Left ventricle myocardium inferior (tissue), 1 donor: ENCODE results near the gene SGCD. TPM values are rescaled to one million over a fixed set of nuclear protein-coding genes. Genes with fewer than 3 reads are reported as not detected.
"Not testable (repeated sequence)": the region's sequence is repeated elsewhere in the genome, so short reads cannot be mapped to it uniquely, and the experiment has no call there.

ENCODE experiments used
- DNase-seq: peaks from one replicate; pipeline ENCODE4 v3.0.0-alpha.2; 2020
- H3K27ac ChIP-seq: fragments of 200-600 bp; replicated peaks from 2 replicates; pipeline ENCODE4 v1.8.0; 2021
- H3K27me3 ChIP-seq: fragments of 200-600 bp; 2 replicates; pipeline ENCODE4 v1.8.0; 2021; ENCODE audit warnings: low read depth
- H3K36me3 ChIP-seq: fragments of 200-600 bp; 2 replicates; pipeline ENCODE4 v1.8.0; 2021
- H3K4me1 ChIP-seq: fragments of 200-600 bp; 2 replicates; pipeline ENCODE4 v1.8.0; 2021
- H3K4me3 ChIP-seq: fragments of 200-600 bp; 2 replicates; pipeline ENCODE4 v1.8.0; 2021; ENCODE audit warnings: mild to moderate bottlenecking, moderate library complexity
- H3K9me3 ChIP-seq: fragments of 200-600 bp; replicated peaks from 2 replicates; pipeline ENCODE4 v1.8.0; 2021
- CTCF ChIP-seq: fragments of 200-600 bp; IDR thresholded peaks from 2 replicates; pipeline ENCODE4 v1.8.0; 2021; ENCODE audit warnings: antibody characterized with exemption, mild to moderate bottlenecking, borderline replicate concordance
- intact Hi-C: fragments of 100-400 bp; cut with micrococcal nuclease; formaldehyde crosslinking; loops from one replicate; pipeline ENCODE4 v1.11.0; 2022
- total RNA-seq: library from RNA; stranded (reverse); fragmentation: NEBNext Ultra II Directional; extraction: Animal tissue kit (Norgen Biotek cat#: 25700); gene quantifications from one replicate; pipeline ENCODE4 v1.2.1, GENCODE V29; 2021
- donor health status: DM: no; HTN: yes; CAD: no; lungs with severe emphysema.

SGCD gene
- total RNA-seq, 1 donor from 2014 or later = 98.7 TPM

- H3K4me1 ChIP-seq = peaks cover 38% of the 10 kb centered on the region
- no peak overlapping the region for H3K4me3 ChIP-seq
- peaks cover 12% of the 10 kb centered on the region for H3K36me3 ChIP-seq
- H3K9me3 ChIP-seq = peaks cover 16% of the 10 kb centered on the region
- H3K27ac ChIP-seq = peak overlapping the region; percentile 90
- intact Hi-C loops = no loop called here
- no peaks in the 10 kb centered on the region for H3K27me3 ChIP-seq
- DNase-seq = no peak
- TF ChIP-seq CTCF = no peak
Measured at GRCh38 chr5:156597276-156597675, 270.3 kb downstream of the SGCD start.

DNA sequence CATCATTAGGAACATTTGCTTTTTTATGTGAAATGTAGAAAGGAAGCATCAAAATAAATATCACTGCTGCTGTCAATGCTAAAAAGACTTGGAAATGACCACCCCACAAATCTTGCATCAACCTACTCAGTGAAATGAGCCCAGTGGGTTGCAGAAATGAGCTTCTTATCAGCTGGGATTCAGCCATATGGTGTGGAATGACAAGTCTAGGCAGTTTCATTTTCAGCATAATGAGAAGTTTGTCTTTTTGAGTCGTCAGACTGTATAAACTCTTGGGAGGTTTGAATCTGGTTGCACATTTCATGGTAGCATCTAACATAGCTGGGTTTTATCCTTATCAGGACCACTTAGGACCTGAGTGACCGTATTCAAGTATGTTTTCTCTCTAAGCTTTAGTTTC, 272.0 kb downstream of the SGCD start:
- no peak overlapping the region for H3K27ac ChIP-seq
- peaks cover 38% of the 10 kb centered on the region for H3K4me1 ChIP-seq
- no peak for DNase-seq
- peaks cover 5% of the 10 kb centered on the region for H3K36me3 ChIP-seq
- intact Hi-C loops = no loop called here
- no peak overlapping the region for H3K4me3 ChIP-seq
- TF ChIP-seq CTCF = no peak
- peaks cover 33% of the 10 kb centered on the region for H3K9me3 ChIP-seq
- no peaks in the 10 kb centered on the region for H3K27me3 ChIP-seq

- H3K36me3 ChIP-seq, DNase-seq, H3K4me1 ChIP-seq, H3K27ac ChIP-seq, intact Hi-C loops, H3K4me3 ChIP-seq, H3K27me3 ChIP-seq: not testable (repeated sequence)
- H3K9me3 ChIP-seq = peaks cover 33% of the 10 kb centered on the region
Measured at GRCh38 chr5:156610582-156610981, 283.6 kb downstream of the SGCD start.

DNA sequence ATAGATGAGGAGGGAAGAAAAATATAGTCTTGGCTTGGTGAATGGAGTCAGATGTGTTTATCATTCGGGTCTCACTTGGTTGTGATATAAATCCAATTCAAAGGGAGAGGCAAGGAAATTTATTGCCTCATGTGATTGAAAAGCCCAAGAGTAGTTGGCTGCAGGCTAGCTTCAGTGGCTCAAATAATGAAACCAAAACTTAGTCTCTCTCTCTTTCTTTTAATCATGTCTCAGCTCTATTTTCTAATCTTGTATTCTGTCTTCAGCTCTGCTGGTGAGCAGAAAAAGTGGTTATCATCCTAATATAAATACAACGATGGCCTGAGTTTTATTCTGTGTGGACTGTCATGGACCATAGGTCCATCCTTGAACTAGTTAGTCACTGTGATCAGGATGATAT, 288.9 kb downstream of the SGCD start:
- Histone ChIP-seq H3K36me3 (peaks cover 3% of the 10 kb centered on the region), H3K9me3 (peaks cover 22% of the 10 kb centered on the region), H3K4me1 (peaks cover 10% of the 10 kb centered on the region), H3K4me3 (no peak overlapping the region), H3K27ac (no peak overlapping the region), H3K27me3 (no peaks in the 10 kb centered on the region)
- intact Hi-C loops = no loop called here
- no peak for DNase-seq
- no peak for TF ChIP-seq CTCF

- Histone ChIP-seq H3K27ac (no peak overlapping the region), H3K4me3 (no peak overlapping the region), H3K4me1 (peaks cover 10% of the 10 kb centered on the region), H3K9me3 (peaks cover 6% of the 10 kb centered on the region), H3K27me3 (no peaks in the 10 kb centered on the region), H3K36me3 (no peaks in the 10 kb centered on the region)
- DNase-seq = no peak
- TF ChIP-seq CTCF = no peak
- intact Hi-C loops = no loop called here
Measured at GRCh38 chr5:156617426-156617825, 290.5 kb downstream of the SGCD start.

- peaks cover 21% of the 10 kb centered on the region for H3K4me1 ChIP-seq
- no peaks in the 10 kb centered on the region for H3K9me3 ChIP-seq
- intact Hi-C loops = no loop called here
- no peak overlapping the region for H3K4me3 ChIP-seq
- H3K27ac ChIP-seq = no peak overlapping the region
- no peaks in the 10 kb centered on the region for H3K36me3 ChIP-seq
- H3K27me3 ChIP-seq = no peaks in the 10 kb centered on the region
- no peak for TF ChIP-seq CTCF
- DNase-seq = no peak
Measured at GRCh38 chr5:156618601-156619000, 291.6 kb downstream of the SGCD start.
